ENCODE measurements around the gene SELENBP1.

Gene SELENBP1

DNA sequence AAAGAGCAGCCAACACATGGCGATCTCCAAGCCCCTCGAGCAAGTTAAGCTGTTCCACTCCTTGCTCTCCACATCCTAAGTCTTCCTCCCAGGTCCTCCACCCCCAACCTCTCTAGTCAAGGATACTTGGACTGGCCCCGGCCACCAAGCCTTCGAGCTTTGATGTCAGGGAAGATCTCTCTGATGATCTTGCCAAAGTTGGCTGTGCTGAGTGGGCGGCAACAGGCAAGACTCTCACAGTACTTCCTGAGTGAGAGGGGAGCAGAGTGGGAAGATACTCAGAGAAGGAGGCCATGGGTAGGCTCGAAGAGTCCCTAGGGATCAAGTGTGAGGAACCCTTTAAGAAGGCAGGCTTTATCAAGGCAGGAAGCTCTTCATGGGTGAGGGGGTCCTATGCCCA is 28.2 kb downstream of the SELENBP1 start:
- TF ChIP-seq, protein P1, sequence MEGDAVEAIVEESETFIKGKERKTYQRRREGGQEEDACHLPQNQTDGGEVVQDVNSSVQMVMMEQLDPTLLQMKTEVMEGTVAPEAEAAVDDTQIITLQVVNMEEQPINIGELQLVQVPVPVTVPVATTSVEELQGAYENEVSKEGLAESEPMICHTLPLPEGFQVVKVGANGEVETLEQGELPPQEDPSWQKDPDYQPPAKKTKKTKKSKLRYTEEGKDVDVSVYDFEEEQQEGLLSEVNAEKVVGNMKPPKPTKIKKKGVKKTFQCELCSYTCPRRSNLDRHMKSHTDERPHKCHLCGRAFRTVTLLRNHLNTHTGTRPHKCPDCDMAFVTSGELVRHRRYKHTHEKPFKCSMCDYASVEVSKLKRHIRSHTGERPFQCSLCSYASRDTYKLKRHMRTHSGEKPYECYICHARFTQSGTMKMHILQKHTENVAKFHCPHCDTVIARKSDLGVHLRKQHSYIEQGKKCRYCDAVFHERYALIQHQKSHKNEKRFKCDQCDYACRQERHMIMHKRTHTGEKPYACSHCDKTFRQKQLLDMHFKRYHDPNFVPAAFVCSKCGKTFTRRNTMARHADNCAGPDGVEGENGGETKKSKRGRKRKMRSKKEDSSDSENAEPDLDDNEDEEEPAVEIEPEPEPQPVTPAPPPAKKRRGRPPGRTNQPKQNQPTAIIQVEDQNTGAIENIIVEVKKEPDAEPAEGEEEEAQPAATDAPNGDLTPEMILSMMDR (IDR thresholded peaks at IDR 0.05), result no peak
- Histone ChIP-seq H3K4me3 (ENCODE audit: low read depth in 1 of 2, low read length in 1 of 2) (no peak overlapping the region), H3K36me3 (peaks cover 28% of the 10 kb centered on the region), H3K4me1 (ENCODE audit: control insufficient read depth in 1 of 2, insufficient read depth in 1 of 2, low read depth in 1 of 2, low read length in 1 of 2) (peaks cover 15% of the 10 kb centered on the region in 2 experiments), H3K27ac (no peak overlapping the region), H3K27me3 (no peaks in the 10 kb centered on the region), H3K9me3 (no peaks in the 10 kb centered on the region)

DNA sequence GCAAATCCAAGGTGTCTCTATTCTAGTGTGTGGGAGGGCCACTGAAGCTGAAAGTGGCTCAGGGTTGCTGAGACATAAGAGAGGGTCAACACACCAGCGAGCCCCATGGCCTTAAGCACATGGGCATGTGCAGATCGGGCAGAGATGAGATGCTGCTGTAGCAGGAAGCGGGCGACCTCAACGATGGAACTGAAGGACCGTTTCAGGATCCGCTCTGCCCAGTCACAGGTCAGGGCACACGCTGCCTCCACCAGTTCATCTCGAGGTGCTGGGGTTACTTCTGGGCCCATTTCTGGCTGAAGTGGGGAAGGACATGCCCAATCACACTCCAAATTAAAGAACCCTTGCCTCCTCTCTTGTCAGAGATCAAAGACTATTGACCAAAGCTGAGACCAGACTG is 28.9 kb downstream of the SELENBP1 start:
- H3K36me3 ChIP-seq, result peaks cover 28% of the 10 kb centered on the region
- TF ChIP-seq, protein P1 (IDR thresholded peaks at IDR 0.05), result no peak
- H3K9me3 ChIP-seq, result no peaks in the 10 kb centered on the region
- H3K4me1 ChIP-seq (ENCODE audit: control insufficient read depth in 1 of 2, insufficient read depth in 1 of 2, low read depth in 1 of 2, low read length in 1 of 2), result peaks cover 15% of the 10 kb centered on the region in 2 experiments
- no peak overlapping the region for H3K27ac ChIP-seq
- H3K27me3 ChIP-seq, result no peaks in the 10 kb centered on the region
- H3K4me3 ChIP-seq (ENCODE audit: low read depth in 1 of 2, low read length in 1 of 2), result no peak overlapping the region

DNA sequence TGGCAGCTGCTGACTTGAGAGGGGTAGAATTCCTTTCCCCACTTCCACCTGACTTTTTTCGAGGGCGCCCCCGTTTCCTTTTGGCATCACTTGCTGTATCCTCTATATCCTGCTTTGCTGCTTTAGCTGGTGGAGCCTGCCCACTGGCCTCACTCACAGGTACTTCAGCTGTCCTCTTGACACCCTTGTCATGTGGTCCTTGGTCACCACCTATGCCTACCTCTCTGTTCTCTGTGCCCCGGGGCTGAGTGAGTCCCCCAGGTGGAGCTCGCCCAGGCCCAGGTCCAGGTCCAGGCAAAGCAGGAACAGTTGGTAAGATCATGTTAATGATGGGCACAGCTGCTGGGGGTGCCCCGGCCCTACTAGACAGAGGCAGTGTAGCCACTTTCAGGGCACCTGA is 29.9 kb downstream of the SELENBP1 start:
- Histone ChIP-seq H3K4me3 (ENCODE audit: low read depth in 1 of 2, low read length in 1 of 2) (no peak overlapping the region), H3K4me1 (ENCODE audit: control insufficient read depth in 1 of 2, insufficient read depth in 1 of 2, low read depth in 1 of 2, low read length in 1 of 2) (peaks cover 11 to 12% of the 10 kb centered on the region in 2 experiments), H3K9me3 (no peaks in the 10 kb centered on the region), H3K36me3 (peaks cover 28% of the 10 kb centered on the region), H3K27me3 (no peaks in the 10 kb centered on the region), H3K27ac (no peak overlapping the region)
- TF ChIP-seq, protein P1 (IDR thresholded peaks at IDR 0.05), result no peak

DNA sequence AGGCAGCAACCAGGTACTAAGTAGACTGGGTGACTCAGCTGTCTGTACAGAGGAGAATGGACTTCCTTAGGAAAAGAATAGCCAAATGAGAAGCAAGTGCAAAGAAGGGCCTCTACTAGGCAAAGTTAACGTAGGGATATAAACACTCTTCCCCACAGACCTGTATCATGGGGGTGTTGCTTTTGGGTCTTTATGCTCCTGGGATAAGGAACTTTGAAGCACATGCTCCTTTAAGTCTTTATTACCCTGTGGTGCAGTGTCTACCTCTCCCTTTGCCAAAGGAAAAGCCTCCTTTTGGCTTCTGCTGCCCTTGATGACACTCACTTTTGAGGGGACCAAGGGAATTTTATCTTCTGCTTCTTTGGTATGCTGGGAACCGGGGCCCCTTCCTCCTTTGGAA is 30.5 kb downstream of the SELENBP1 start:
- Histone ChIP-seq H3K9me3 (no peaks in the 10 kb centered on the region), H3K27me3 (no peaks in the 10 kb centered on the region), H3K4me3 (ENCODE audit: low read depth in 1 of 2, low read length in 1 of 2) (no peak overlapping the region), H3K36me3 (peaks cover 28% of the 10 kb centered on the region), H3K27ac (no peak overlapping the region), H3K4me1 (ENCODE audit: control insufficient read depth in 1 of 2, insufficient read depth in 1 of 2, low read depth in 1 of 2, low read length in 1 of 2) (peaks cover 9 to 11% of the 10 kb centered on the region in 2 experiments)
- TF ChIP-seq, protein P1 (IDR thresholded peaks at IDR 0.05), result no peak

DNA sequence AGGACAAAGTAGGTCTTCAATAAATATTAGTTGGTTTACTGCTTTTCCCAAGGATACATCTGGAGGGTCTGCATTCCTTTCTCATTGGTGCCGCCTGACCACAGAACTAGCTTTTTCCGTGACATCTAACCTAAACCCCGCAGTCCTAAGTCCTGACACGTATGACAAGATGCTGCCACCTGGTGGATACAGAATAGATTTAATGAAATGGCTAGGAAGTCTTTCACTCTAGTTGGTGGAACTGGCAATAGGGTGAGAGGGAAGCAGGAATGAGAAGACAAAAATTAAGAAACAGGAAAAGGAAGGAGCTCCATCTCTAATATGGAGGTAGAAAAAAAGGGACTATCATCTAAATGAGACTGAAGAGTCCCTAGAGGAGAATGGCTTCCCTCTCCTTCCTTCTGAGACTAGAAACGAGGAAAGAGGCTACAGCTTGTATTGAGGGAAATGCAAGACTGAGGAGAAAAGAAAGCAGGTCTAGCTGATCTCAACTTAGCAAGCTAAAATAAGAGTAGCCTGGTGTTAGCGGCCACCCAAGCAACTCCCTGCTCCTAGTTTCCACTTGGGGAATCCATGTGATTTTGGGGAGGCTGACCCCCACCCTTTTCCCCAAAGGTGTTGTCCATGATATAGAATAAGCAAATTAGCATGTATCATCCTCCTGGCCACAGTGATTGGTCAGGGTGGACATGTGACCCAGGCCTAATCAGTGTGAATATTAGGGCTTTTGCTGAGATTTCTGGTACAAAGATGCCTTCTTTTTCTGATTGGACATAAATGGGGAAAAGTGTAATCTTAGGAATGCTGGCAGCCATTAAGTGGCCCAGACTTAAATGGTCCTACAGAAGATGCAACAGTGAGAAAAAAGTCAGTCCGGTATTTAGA is 31.4 kb downstream of the SELENBP1 start:
- TF ChIP-seq, protein P1 (IDR thresholded peaks at IDR 0.05), result peak; percentile 76
- Histone ChIP-seq H3K9me3 (no peaks in the 10 kb centered on the region), H3K4me1 (ENCODE audit: control insufficient read depth in 1 of 2, insufficient read depth in 1 of 2, low read depth in 1 of 2, low read length in 1 of 2) (peaks cover 4 to 5% of the 10 kb centered on the region in 2 experiments), H3K27ac (peak overlapping the region; percentile 31), H3K4me3 (ENCODE audit: low read depth in 1 of 2, low read length in 1 of 2) (no peak overlapping the region), H3K36me3 (peaks cover 28% of the 10 kb centered on the region), H3K27me3 (no peaks in the 10 kb centered on the region)
